ENCODE data around the gene MTHFD1.

MTHFD1 gene

DNA sequence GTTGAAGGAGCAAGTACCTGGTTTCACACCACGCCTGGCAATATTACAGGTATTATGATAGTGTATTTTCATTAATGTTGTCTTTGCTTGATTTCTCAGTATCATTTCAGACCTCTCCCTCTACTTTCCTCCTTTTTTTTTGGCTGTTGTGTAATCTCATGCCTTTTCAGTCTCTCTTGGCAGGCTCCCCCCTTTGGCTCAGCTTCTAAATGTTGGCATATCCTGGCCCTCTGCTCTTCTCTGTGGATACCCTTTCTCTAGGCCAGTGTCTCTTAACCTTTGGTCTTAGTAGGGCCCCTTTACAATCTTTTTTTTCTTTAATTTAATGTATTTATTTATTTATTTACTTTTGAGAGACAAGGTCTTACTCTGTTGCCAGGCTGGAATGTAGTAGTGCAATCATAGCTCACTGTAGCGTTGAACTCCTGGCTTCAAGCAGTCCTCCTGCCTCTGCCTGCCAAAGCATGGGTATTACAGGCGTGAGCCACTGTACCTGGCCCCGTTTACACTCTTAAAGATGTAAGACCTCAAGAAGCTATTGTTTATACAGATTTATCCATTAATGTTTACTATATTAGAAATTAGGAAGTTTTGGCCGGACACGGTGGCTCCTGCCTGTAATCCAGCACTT, 12.8 kb downstream of the MTHFD1 start:
- DNase-seq: no peak
- in situ Hi-C loops (cut with MboI; ENCODE audit: low pct_unique_long_range_greater_than_20kb, low sequenced_read_pairs): no loop called here

DNA sequence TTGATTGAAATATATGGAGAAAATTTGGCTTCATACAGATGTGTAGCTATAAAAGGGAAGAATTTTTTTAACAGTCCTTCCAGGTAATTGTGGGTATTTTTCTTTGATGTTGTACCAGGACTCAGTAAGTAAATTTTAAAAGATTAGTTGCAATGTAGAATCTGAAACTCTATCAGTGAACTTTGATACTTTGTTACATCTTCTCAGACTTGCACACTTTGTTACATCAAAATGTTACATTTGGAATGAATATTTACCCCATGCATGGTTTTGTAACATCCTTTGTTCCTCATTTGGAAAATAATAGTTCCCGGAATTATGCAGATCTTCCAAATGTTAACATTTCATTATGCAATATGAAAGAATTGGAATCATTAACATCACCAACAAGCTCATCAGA, 13.8 kb downstream of the MTHFD1 start:
- no peak for DNase-seq
- in situ Hi-C loops (cut with MboI; ENCODE audit: low pct_unique_long_range_greater_than_20kb, low sequenced_read_pairs): no loop called here

DNA sequence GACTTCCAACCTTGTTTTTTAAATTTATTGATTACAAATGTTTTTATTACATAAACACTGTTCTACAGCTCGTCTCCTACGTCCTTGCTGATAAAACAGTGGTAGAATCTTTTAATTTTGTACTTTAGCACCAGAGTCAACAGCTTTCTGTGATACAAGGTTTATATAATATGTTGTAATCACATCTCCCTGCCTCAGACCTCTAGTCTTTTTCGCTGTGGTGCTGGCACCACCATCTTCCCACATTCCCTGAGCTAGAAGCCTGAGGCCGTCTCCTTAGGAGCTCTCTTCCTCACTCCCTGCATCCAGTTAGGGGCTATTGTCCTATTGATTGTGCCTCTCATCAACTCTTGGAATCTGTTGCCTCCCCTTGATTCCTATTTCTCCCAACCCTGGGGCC, 17.1 kb downstream of the MTHFD1 start:
- no peak for DNase-seq
- in situ Hi-C loops (cut with MboI; ENCODE audit: low pct_unique_long_range_greater_than_20kb, low sequenced_read_pairs): no loop called here

DNA sequence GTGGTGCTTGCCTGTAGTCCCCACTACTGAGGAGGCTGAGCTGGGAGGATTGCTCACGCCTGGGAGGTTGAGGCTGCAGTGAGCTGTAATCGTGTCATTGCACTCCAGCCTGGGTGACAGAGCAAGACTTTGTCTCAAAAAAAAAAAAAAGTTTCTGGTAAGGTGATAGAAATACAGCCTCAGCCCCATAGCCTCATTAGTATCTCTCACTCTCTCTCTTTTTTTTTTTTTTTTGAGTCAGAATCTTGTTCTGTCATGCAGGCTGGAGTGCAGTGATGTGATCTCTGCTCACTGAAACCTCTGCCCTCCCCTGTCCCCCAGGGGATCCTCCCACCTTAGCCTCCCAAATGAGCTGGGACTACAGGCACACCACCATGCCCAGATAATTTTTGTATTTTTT, 19.2 kb downstream of the MTHFD1 start:
- no peak for DNase-seq
- in situ Hi-C loops (cut with MboI; ENCODE audit: low pct_unique_long_range_greater_than_20kb, low sequenced_read_pairs): no loop called here

DNA sequence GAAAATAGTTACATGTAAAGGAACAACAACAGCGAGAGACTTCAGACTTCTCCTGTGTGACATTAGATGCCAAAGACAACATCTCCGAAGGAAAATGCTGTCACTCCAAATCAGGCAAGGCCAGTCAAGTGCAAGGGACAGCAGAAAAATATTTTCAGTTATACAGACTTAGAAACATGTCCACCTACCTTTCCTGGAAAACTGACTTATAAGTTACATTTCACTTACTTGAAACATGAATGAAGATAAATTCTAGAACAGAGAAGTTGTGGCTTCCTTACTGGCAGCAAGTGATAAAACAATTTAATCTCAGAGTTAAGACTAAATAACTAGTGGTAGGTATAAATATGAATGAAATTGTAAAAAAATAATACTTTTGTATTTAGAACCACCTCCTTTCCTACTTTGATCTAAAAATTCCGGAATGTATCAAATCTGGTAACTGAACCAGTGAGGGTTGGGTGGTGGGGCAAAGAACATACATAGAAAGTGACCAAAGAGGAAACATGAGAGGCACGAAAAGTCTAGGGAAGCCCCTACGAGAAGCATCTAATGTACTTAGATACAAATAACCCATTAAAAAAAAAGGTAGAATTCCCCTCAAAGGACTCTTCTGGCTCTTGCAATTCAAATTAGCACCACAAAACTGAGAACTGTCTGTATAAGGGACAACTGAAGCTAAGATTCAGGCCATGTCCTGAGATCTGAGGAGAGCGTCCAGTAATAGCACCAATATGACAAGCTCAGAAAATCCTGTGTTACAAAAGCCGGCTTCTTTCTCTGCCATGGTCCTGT, 21.2 kb downstream of the MTHFD1 start:
- in situ Hi-C loops (cut with MboI; ENCODE audit: low pct_unique_long_range_greater_than_20kb, low sequenced_read_pairs): no loop called here
- DNase-seq: no peak

DNA sequence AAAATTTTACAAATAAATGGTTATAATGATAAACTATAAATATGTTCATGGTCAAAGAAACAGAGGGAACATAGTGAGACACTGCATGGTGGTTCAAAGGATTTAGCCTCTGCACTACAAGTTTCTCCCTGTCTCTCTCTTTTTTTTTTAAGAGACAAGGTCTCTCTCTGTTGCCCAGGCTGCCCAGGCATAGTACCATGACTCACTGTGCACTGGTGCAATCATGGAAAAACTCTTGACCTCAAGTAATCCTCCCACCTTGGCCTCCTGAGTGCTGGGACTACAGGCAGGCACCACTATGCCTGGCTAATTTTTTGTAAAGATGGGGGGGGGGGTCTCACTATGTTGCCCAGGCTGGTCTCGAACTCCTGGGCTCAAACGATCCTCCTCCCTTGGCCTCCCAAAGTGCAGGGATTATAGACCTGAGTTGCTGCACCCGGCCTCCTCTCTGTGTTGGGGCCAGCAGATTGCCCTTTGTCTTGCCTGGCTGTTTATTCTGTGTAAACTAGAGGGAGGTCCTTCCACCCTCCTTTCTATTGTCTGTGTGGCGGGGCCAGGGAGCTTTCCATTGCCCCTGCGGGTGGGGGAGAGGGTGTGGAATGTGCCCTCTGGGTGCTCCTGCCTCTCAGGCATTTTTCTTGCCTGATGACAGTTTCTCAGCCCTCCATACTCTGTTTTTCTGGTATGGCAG, 22.1 kb downstream of the MTHFD1 start:
- in situ Hi-C loops (cut with MboI; ENCODE audit: low pct_unique_long_range_greater_than_20kb, low sequenced_read_pairs): no loop called here
- no peak for DNase-seq

DNA sequence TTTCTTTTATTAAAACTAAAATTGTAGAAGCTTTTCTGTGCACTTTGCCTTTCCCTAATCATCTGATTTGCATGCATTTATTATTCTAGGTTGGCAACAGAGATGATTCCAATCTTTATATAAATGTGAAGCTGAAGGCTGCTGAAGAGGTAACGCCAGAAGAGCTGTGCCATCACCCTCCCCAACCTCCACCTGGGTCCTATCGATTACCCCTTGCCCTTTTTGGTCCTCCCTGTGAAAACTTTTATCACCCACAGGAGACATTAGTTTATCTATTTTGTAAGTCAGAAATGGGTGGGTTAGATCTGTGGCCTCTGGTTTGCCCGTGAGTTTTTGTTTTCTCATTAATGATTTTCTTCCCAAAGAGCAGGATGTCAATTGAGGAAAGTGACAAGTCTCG, 22.8 kb downstream of the MTHFD1 start:
- in situ Hi-C loops (cut with MboI; ENCODE audit: low pct_unique_long_range_greater_than_20kb, low sequenced_read_pairs): no loop called here
- DNase-seq: no peak

DNA sequence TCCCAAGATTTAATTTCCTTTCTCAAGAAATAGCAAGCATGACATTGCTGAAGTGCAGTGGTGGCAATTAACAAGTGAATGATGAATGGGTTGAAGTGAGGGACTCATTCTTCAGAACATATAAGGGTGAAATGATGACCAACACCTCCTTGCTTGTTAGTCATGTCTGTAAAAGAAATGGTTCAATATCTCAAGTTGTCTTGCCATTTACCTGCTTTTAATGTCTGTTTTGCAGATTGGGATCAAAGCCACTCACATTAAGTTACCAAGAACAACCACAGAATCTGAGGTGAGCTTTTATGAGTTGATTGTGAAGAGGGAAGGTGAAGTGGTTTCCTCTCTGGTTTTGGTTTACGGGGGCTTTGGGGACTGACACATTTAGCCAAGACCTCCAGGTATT, 24.1 kb downstream of the MTHFD1 start:
- in situ Hi-C loops (cut with MboI; ENCODE audit: low pct_unique_long_range_greater_than_20kb, low sequenced_read_pairs): no loop called here
- DNase-seq: no peak

DNA sequence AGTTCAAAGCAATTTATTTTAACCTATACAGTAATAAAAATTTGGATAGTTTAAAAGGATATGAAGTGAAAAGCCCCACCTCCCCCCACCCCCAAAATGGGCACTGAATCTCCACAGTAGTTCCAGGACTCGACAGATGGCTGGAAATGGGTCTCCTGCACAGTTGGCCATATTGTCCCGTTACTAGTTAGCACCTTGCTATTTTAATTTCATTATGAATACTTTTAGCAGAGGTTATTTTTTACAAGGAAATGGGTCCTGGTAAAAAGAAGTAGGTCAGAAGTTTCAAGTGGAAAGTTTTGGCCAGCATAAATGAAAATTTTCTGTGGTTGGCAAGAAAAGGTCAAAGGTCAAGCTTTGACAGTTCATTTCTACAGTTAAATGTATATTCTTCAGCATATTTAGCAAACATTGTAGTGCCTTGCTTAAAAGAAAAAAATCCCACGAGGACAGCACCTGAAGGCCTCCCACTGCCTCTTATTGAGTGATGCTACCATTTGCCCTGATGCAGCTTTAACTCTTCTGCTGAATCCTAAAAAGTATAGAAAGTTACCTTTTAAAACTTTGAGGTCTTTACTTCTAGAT, 28.3 kb downstream of the MTHFD1 start:
- DNase-seq: no peak
- in situ Hi-C loops (cut with MboI; ENCODE audit: low pct_unique_long_range_greater_than_20kb, low sequenced_read_pairs): no loop called here

DNA sequence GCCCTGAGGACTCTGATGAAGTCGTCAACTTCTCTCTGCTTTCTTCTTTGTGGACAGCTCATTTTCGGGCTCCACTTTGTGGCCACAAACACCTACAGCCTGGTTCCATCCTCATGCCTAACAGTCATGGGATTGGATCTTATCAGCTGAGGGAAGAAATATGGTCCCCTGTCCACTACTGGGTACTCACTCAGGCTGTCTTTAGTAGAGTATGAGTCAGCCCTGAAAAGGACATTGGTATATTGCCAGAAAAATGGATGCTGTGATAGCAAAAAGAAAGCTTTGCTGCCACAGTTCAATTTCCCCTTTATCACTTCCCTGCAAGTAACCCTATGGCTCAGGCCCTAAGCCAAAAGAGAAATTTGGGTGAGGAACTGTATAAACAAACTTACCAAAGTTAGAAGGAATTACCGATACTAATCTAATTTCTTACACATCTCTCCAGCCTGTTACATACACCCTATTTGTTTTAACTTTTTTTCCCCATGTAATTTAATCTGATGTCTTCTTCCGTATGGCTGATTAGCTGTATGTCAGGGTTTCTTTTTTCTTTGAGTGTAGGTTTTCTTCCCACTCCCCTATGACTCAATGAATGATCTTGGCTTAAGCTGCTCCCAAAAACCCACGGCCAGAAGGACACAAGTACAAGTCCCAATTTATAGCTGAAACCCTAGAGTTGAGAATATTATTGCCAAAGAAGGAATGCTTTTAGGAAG, 29.1 kb downstream of the MTHFD1 start:
- in situ Hi-C loops (cut with MboI; ENCODE audit: low pct_unique_long_range_greater_than_20kb, low sequenced_read_pairs): no loop called here
- no peak for DNase-seq

DNA sequence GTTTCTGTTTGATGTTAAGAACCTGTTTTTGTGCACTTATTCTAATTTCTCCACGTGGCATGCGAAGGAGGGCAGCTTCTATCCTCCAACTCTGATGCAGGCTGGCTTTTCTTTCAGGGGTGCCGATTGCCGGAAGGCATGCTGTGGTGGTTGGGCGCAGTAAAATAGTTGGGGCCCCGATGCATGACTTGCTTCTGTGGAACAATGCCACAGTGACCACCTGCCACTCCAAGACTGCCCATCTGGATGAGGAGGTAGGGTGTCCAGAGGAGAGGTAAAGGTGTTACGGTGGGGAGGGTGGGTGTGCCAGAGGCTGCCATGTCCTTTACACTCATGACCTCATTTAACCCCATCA, 29.6 kb downstream of the MTHFD1 start:
- no peak for DNase-seq

DNA sequence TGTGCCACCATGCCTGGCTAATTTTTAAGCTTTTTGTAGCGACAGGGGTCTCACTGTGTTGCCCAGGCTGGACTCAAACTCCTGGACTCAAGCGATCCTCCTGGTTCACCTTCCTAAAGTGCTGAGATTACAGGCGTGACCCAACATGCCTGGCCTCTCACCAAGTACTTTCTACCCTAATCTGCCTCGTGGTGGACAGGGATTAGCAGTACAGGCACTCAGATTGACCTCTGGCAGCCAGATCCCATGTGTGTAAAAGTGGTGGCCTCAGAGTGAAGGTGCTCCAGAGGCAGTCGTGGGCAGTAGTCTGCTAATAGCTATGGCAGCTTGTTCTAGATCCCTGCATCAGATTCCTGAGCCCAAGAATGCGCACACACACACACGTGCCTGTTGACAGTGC, 30.9 kb downstream of the MTHFD1 start:
- DNase-seq: no peak
- in situ Hi-C loops (cut with MboI; ENCODE audit: low pct_unique_long_range_greater_than_20kb, low sequenced_read_pairs): no loop called here

More for the DNA sequence above, 29.6 kb downstream of the MTHFD1 start:
- in situ Hi-C loops (cut with MboI; ENCODE audit: low pct_unique_long_range_greater_than_20kb, low sequenced_read_pairs): no loop called here

DNA sequence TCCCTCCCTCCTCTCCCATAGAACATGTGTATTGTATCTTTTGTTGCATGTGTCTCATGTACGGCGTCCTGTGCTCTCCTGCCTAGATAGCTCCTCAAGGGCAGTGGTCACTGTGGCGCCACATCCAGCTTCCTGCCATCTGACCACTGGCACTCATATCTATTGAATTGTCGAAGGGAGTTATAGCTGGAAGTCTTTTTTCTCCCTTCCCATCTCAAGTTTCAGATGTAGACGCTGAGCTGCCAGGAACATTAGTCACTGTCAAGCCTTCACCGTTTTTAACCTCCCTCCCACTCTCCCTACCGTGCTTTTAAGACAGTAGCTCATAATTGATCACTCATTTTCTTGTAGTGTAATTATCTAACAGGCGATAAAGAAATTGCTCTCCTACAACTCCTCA, 33.0 kb downstream of the MTHFD1 start:
- no peak for DNase-seq

DNA sequence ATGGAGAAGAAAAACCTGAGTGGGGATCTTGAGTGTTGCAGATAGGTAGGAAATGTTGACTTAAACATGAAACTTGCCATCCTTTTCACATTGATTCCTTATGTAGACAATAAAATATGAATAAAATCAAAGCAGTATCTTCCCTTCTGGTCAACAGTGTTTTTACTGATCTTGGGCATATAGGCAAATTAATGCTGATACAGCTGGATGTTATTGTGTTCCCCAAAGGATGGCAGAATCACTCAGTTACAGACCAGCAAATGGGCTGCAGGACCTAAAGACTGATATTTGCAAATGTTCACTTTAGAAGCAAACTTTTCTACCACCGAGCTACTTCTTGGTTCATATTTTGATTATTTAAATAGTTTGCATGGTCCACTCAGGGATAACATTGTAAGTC, 33.9 kb downstream of the MTHFD1 start:
- DNase-seq: no peak
- in situ Hi-C loops (cut with MboI; ENCODE audit: low pct_unique_long_range_greater_than_20kb, low sequenced_read_pairs): no loop called here

More for the DNA sequence above, 33.0 kb downstream of the MTHFD1 start:
- in situ Hi-C loops (cut with MboI; ENCODE audit: low pct_unique_long_range_greater_than_20kb, low sequenced_read_pairs): no loop called here

DNA sequence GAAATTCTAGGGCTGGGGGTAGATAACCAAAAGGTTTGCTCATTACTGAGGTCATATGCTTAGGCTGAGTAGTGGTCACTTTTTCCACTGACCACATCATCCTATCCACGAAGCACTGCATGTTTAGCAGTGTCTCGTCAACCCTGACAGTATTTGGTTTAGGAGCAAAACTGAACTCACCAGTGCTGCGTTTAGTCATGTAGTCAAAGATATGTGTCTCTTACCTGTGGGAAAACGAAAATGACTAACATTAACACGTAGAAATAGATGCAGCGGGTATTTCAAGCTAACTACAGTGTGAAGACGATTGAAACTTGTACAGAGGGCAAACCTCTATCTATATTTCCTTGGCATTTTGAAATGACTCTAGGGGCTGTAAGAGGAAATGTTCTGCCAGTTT, 34.6 kb downstream of the MTHFD1 start:
- in situ Hi-C loops (cut with MboI; ENCODE audit: low pct_unique_long_range_greater_than_20kb, low sequenced_read_pairs): no loop called here
- DNase-seq: no peak

DNA sequence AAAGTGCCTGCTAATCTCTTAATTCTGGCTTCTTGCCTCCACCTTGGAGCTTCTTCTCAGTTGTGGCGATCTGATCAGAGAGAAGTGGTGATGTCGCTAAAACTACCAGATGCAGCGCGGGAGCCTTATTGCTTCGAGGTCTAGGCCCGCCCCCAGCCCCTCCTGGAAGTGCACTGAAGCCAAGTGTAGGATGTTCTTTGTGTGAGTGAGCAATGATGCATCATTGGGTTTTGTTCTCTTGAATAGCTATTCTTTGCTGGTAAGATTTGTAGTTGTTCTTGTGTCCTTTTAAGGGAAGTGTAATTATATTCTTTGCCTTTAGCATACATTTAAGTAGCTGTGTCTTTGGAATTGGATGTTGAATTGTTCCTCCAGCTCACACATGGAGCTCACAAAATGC, 35.8 kb downstream of the MTHFD1 start:
- DNase-seq: no peak
- in situ Hi-C loops (cut with MboI; ENCODE audit: low pct_unique_long_range_greater_than_20kb, low sequenced_read_pairs): no loop called here

DNA sequence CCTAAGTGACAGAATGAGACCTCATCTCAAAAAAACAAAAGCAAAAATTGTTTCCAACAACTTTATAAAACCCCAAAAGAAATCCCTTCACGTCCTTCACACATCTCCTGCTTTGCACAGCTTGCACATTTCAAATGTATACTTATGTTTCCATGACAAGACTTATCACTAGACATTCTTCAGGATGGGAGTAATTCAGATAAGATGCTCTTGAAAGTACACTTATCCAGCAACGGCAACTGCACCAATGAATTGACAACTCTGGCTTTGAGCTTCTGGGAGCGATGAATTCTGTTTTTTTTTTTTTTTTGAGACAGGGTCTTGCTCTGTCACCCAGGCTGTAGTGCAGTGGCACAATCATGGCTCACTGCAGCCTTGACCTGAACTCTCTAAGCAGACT, 46.4 kb downstream of the MTHFD1 start:
- DNase-seq: no peak
- in situ Hi-C loops (cut with MboI; ENCODE audit: low pct_unique_long_range_greater_than_20kb, low sequenced_read_pairs): no loop called here

DNA sequence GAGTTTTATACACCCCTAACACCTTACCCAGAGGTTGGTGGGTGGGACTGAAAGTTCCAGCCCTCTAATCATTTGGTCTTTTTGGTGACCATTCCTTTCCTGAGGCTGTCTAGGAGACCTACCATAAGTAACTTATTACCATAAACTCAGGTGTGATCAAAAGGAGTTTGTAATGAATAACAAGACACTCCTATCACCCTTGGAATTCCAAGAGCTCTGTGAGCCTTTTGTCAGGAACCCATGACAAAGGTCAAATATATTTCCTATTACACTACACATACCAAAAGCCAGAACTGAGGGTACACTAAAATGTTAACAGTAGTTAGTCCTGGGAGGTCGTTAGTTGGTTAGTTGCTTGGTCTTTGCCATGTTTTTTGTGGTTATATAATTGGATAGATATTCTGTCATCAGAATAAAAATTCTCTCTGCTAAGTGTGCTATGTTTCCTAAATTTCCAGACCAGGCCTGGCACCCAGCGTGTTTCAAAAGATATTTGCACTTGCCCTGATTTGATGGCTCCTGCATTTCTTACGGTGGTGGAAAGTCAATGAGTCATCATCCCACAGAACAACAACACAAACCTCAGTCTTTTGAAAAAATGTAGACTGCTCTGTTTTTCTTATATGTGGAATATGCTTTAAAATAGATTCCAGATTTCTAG, 50.2 kb downstream of the MTHFD1 start:
- in situ Hi-C loops (cut with MboI; ENCODE audit: low pct_unique_long_range_greater_than_20kb, low sequenced_read_pairs): no loop called here
- DNase-seq: no peak

DNA sequence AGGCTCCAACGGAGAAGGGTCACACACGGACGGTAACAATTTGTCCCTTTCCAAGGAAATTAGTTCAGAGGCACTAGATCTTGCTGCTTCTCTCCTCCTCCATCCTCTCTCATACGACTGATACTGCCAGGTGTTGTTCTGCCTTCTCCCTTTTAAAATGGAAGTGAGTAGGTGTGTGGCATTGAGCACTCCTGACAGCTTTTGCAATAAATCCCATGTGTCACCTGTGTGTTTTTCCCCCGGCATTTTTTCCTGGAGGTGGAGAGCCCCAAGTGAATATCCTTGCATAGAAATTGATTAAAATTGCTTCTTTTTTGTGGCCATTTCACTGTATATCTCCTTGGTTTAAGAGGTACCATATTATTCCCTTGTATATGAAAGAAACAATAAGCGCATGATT, 51.0 kb downstream of the MTHFD1 start:
- DNase-seq: no peak
- in situ Hi-C loops (cut with MboI; ENCODE audit: low pct_unique_long_range_greater_than_20kb, low sequenced_read_pairs): no loop called here

Measured in KBM-7 (cell line).